ENCODE results near the gene RNF213. TPM values are rescaled to one million over a fixed set of nuclear protein-coding genes. Genes with fewer than 3 reads are reported as not detected.
A peak's percentile ranks its signal among the peaks of the same experiment; 100 is the strongest.

The RNF213 gene
- total and polyA plus RNA-seq, 4 donors, result 67.0 to 198 (median 106) TPM

DNA sequence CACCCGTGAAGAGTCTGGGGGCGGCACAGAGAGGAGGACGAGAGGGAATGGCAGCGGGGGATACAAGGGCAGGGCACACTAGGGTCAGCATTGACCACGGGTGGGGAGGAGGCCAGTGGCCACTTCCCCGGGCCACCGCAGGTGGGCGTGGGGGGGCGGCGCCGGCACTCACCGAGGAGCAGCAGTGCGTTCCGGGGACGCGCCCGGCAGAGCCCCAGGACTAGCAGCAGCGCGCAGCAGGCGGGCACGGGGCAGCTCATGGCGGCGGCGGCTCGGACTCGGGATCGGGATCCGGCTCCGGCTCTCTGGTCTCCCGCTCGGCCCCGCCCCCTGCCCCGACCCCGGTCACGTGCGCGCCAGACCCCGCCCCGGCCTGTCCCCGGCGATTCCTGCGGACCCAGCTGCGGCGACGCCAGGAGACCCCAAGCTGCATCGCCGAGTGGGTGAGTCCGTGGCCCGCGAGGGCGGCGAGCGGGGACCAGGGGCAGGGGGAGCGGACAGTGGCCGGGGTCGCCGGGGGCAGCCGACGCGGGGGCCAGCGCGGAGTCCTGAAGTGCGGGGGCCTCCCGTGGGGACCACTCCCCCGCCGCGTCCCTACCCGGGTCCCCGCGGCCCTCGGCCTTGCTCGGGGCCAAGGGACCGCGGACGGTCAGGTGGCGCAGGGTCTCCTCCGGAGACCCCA is 40.5 kb upstream of the RNF213 start, which contains the start of the genes SGSH and SLC26A11:
Gene SGSH, minus strand, starts transcription at position 280 of the 682 bp plus-strand sequence. Its CDS starts 20 bp downstream, at position 260.
Gene SLC26A11, plus strand, starts transcription at position 374 of the 682 bp plus-strand sequence. CDS start 1,134 bp downstream, outside the sequence.
- H3K4me1 ChIP-seq (ENCODE audit: control insufficient read depth in 5 of 5, insufficient read depth in 5 of 5, low read length in 5 of 5), result peaks cover 0 to 16% (median 5%) of the 10 kb centered on the region in 5 donors
- peak within 1 kb of the TSS; percentile 47 to 95 for H3K27ac ChIP-seq (ENCODE audit: low read depth in 1 of 2, low read length in 1 of 2)
- peak within 1 kb of the TSS; percentile 96 for H3K4me3 ChIP-seq
- 0 to 2% methylated on average over 30 to 77 of the region's 77 CpGs for WGBS, 2 donors
- DNase-seq (peak; percentile 74 to 86 (median 79)), ATAC-seq (ENCODE audit: insufficient read depth, low FRiP score) (peak; percentile 77)
- H3K9me3 ChIP-seq (ENCODE audit: control insufficient read depth in 4 of 4, insufficient read depth in 3 of 4, low read length in 3 of 4), result no peaks in the 10 kb centered on the region
- H3K27me3 ChIP-seq (ENCODE audit: control insufficient read depth in 3 of 3, insufficient read depth in 3 of 3, low read length in 2 of 3), result no peaks in the 10 kb centered on the region
- peak within 1 kb of the TSS; percentile 56 to 68 for H3K9ac ChIP-seq (ENCODE audit: insufficient read depth in 1 of 2, low read length in 2 of 2)
- TF ChIP-seq CTCF (IDR thresholded peaks at IDR 0.05; ENCODE audit: control extremely low read depth, extremely low read depth), result no peak
- H3K36me3 ChIP-seq (ENCODE audit: control insufficient read depth in 4 of 4, insufficient read depth in 4 of 4, low read length in 4 of 4), result peaks cover 0 to 21% (median 19%) of the 10 kb centered on the region in 4 donors

DNA sequence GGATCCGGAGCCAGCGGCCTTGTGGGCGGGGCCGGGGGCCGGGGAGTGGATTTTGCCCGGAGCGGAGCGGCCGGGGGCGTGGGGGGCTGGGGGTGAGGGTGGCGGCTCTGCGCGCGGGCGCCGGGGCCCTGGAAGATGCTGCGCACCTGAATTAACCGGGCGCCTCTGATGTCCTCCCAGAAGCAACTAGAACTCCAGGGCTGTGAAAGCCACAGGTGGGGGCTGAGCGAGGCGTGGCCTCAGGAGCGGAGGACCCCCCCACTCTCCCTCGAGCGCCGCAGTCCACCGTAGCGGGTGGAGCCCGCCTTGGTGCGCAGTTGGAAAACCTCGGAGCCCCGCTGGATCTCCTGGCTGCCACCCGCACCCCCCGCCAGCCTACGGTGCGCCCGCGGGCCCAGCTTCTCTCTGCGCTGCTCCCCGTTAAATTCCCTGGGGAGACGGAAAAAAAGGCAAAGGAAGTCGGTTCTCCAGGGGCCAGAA is 39.9 kb upstream of the RNF213 start:
- Histone ChIP-seq H3K9ac (ENCODE audit: insufficient read depth in 1 of 2, low read length in 2 of 2) (peak overlapping the region; percentile 55 to 56), H3K4me3 (peak overlapping the region; percentile 96), H3K4me1 (ENCODE audit: control insufficient read depth in 5 of 5, insufficient read depth in 5 of 5, low read length in 5 of 5) (peaks cover 0 to 16% (median 5%) of the 10 kb centered on the region in 5 donors), H3K9me3 (ENCODE audit: control insufficient read depth in 4 of 4, insufficient read depth in 3 of 4, low read length in 3 of 4) (no peaks in the 10 kb centered on the region), H3K27ac (ENCODE audit: low read depth in 1 of 2, low read length in 1 of 2) (no peak overlapping the region), H3K36me3 (ENCODE audit: control insufficient read depth in 4 of 4, insufficient read depth in 4 of 4, low read length in 4 of 4) (peaks cover 0 to 20% (median 17%) of the 10 kb centered on the region in 4 donors), H3K27me3 (ENCODE audit: control insufficient read depth in 3 of 3, insufficient read depth in 3 of 3, low read length in 2 of 3) (no peaks in the 10 kb centered on the region)
- WGBS, 2 donors, result 10 to 15% methylated on average over 31 to 41 of the region's 41 CpGs
- ATAC-seq (ENCODE audit: insufficient read depth, low FRiP score), result peak; percentile 6
- peak; percentile 15 to 34 (median 32) for DNase-seq
- TF ChIP-seq CTCF (IDR thresholded peaks at IDR 0.05; ENCODE audit: control extremely low read depth, extremely low read depth), result no peak

- 83 to 89% methylated on average over 26 to 29 of the region's 29 CpGs for WGBS, 2 donors
- DNase-seq (no peak), ATAC-seq (ENCODE audit: insufficient read depth, low FRiP score) (no peak)
- Histone ChIP-seq H3K27ac (ENCODE audit: low read depth in 1 of 2, low read length in 1 of 2) (no peak overlapping the region), H3K9me3 (ENCODE audit: control insufficient read depth in 4 of 4, insufficient read depth in 3 of 4, low read length in 3 of 4) (no peaks in the 10 kb centered on the region), H3K4me1 (ENCODE audit: control insufficient read depth in 5 of 5, insufficient read depth in 5 of 5, low read length in 5 of 5) (peaks cover 0 to 16% (median 5%) of the 10 kb centered on the region in 5 donors), H3K9ac (ENCODE audit: insufficient read depth in 1 of 2, low read length in 2 of 2) (peak overlapping the region; percentile 55 to 56), H3K36me3 (ENCODE audit: control insufficient read depth in 4 of 4, insufficient read depth in 4 of 4, low read length in 4 of 4) (peaks cover 0 to 14% (median 11%) of the 10 kb centered on the region in 4 donors), H3K27me3 (ENCODE audit: control insufficient read depth in 3 of 3, insufficient read depth in 3 of 3, low read length in 2 of 3) (no peaks in the 10 kb centered on the region), H3K4me3 (peak overlapping the region; percentile 51)
- TF ChIP-seq CTCF (IDR thresholded peaks at IDR 0.05; ENCODE audit: control extremely low read depth, extremely low read depth), result no peak
These were observed 39.1 kb upstream of the RNF213 start for GRCh38 chr17:80221351-80222105.

All from lung (tissue), 12 donors.